ENCODE measurements around the gene CDC42BPB.

The CDC42BPB gene

GRCh38 chr14:103031956-103032355 lies 25.4 kb downstream of the CDC42BPB start:
- no peak overlapping the region for H3K27ac ChIP-seq (replicated peaks; ENCODE audit: low read length)
- no peak overlapping the region for H2AFZ ChIP-seq (ENCODE audit: low read length)
- H4K8ac ChIP-seq (ENCODE audit: low read depth, low read length): no peak overlapping the region
- DNase-seq (ENCODE audit: low spot score): no peak
- H2BK15ac ChIP-seq (ENCODE audit: low read length): no peak overlapping the region
- H3K27me3 ChIP-seq (ENCODE audit: control insufficient read depth in 3 of 3, insufficient read depth in 3 of 3, low read depth in 1 of 3, low read length in 3 of 3): no peaks in the 10 kb centered on the region
- peaks cover 11% of the 10 kb centered on the region for H3K79me1 ChIP-seq (ENCODE audit: low read depth, low read length)
- H2BK12ac ChIP-seq (ENCODE audit: low read length): no peak overlapping the region
- H3K9me3 ChIP-seq (replicated peaks in 1 of 2; ENCODE audit: control insufficient read depth in 2 of 2, insufficient read depth in 1 of 2, low read depth in 1 of 2, low read length in 2 of 2): peaks cover 2% of the 10 kb centered on the region in 2 donors
- no peaks in the 10 kb centered on the region for H3K36me3 ChIP-seq (replicated peaks in 1 of 2; ENCODE audit: control insufficient read depth in 2 of 2, insufficient read depth in 2 of 2, low read length in 2 of 2)
- no peak overlapping the region for H2BK120ac ChIP-seq (ENCODE audit: low read depth, low read length)
- H3K18ac ChIP-seq (ENCODE audit: low read length): no peak overlapping the region
- H2BK5ac ChIP-seq (ENCODE audit: low read length): no peak overlapping the region
- H3K4me3 ChIP-seq (ENCODE audit: low read length in 2 of 2): no peak overlapping the region
- peak overlapping the region; percentile 53 for H4K91ac ChIP-seq (ENCODE audit: low read depth, low read length, poor library complexity)
- H3K4me2 ChIP-seq (ENCODE audit: insufficient read depth, low read length, poor library complexity, severe bottlenecking): no peak overlapping the region
- whole genome bisulfite sequencing, 2 donors (ENCODE audit: extremely low coverage in 2 of 2, insufficient read length in 2 of 2, insufficient replicate concordance in 1 of 2): no CpG with 5 or more reads among the region's 9 CpGs
- no peaks in the 10 kb centered on the region for H3K4me1 ChIP-seq (ENCODE audit: control insufficient read depth in 2 of 2, insufficient read depth in 1 of 2, low read depth in 1 of 2, low read length in 2 of 2)
- H2AK5ac ChIP-seq (ENCODE audit: low read depth, low read length): no peak overlapping the region
- H3K9ac ChIP-seq (ENCODE audit: low read depth, low read length, poor library complexity): no peak overlapping the region
- peak overlapping the region; percentile 34 for H3K23ac ChIP-seq (ENCODE audit: low read depth, low read length, poor library complexity)
- H3K14ac ChIP-seq (ENCODE audit: low read length): no peak overlapping the region
- H3K4ac ChIP-seq (ENCODE audit: low read length): no peak overlapping the region

- H2AK5ac ChIP-seq (ENCODE audit: low read depth, low read length): no peak overlapping the region
- no CpG with 5 or more reads among the region's 6 CpGs for whole genome bisulfite sequencing, 2 donors (ENCODE audit: extremely low coverage in 2 of 2, insufficient read length in 2 of 2, insufficient replicate concordance in 1 of 2)
- H3K27ac ChIP-seq (replicated peaks; ENCODE audit: low read length): no peak overlapping the region
Measured at GRCh38 chr14:103031566-103031911, 25.8 kb downstream of the CDC42BPB start.

GRCh38 chr14:103030741-103031565 lies 26.4 kb downstream of the CDC42BPB start:
- Histone ChIP-seq H2AFZ (ENCODE audit: low read length) (no peak overlapping the region), H2BK15ac (ENCODE audit: low read length) (no peak overlapping the region), H3K27ac (replicated peaks; ENCODE audit: low read length) (no peak overlapping the region), H3K9ac (ENCODE audit: low read depth, low read length, poor library complexity) (no peak overlapping the region), H3K4me2 (ENCODE audit: insufficient read depth, low read length, poor library complexity, severe bottlenecking) (no peak overlapping the region), H4K8ac (ENCODE audit: low read depth, low read length) (no peak overlapping the region), H2AK5ac (ENCODE audit: low read depth, low read length) (no peak overlapping the region), H3K79me1 (ENCODE audit: low read depth, low read length) (peaks cover 10% of the 10 kb centered on the region), H3K4me3 (ENCODE audit: low read length in 2 of 2) (no peak overlapping the region), H4K91ac (ENCODE audit: low read depth, low read length, poor library complexity) (no peak overlapping the region), H3K4ac (ENCODE audit: low read length) (no peak overlapping the region), H2BK5ac (ENCODE audit: low read length) (no peak overlapping the region), H2BK120ac (ENCODE audit: low read depth, low read length) (no peak overlapping the region), H3K14ac (ENCODE audit: low read length) (no peak overlapping the region), H3K23ac (ENCODE audit: low read depth, low read length, poor library complexity) (no peak overlapping the region), H3K36me3 (replicated peaks in 1 of 2; ENCODE audit: control insufficient read depth in 2 of 2, insufficient read depth in 2 of 2, low read length in 2 of 2) (no peaks in the 10 kb centered on the region), H3K18ac (ENCODE audit: low read length) (no peak overlapping the region), H3K4me1 (ENCODE audit: control insufficient read depth in 2 of 2, insufficient read depth in 1 of 2, low read depth in 1 of 2, low read length in 2 of 2) (no peaks in the 10 kb centered on the region), H3K9me3 (replicated peaks in 1 of 2; ENCODE audit: control insufficient read depth in 2 of 2, insufficient read depth in 1 of 2, low read depth in 1 of 2, low read length in 2 of 2) (peaks cover 2 to 4% of the 10 kb centered on the region in 2 donors), H2BK12ac (ENCODE audit: low read length) (no peak overlapping the region), H3K27me3 (ENCODE audit: control insufficient read depth in 3 of 3, insufficient read depth in 3 of 3, low read depth in 1 of 3, low read length in 3 of 3) (no peaks in the 10 kb centered on the region)
- no peak for DNase-seq (ENCODE audit: low spot score)
- no CpG with 5 or more reads among the region's 13 CpGs for WGBS, 2 donors (ENCODE audit: extremely low coverage in 2 of 2, insufficient read length in 2 of 2, insufficient replicate concordance in 1 of 2)

More at GRCh38 chr14:103031566-103031911, 25.8 kb downstream of the CDC42BPB start:
- no peak overlapping the region for H2BK12ac ChIP-seq (ENCODE audit: low read length)
- H3K23ac ChIP-seq (ENCODE audit: low read depth, low read length, poor library complexity): no peak overlapping the region
- no peak overlapping the region for H3K14ac ChIP-seq (ENCODE audit: low read length)
- no peak overlapping the region for H2BK15ac ChIP-seq (ENCODE audit: low read length)
- no peaks in the 10 kb centered on the region for H3K36me3 ChIP-seq (replicated peaks in 1 of 2; ENCODE audit: control insufficient read depth in 2 of 2, insufficient read depth in 2 of 2, low read length in 2 of 2)
- peaks cover 10% of the 10 kb centered on the region for H3K79me1 ChIP-seq (ENCODE audit: low read depth, low read length)
- H2AFZ ChIP-seq (ENCODE audit: low read length): no peak overlapping the region
- peaks cover 2 to 3% of the 10 kb centered on the region in 2 donors for H3K9me3 ChIP-seq (replicated peaks in 1 of 2; ENCODE audit: control insufficient read depth in 2 of 2, insufficient read depth in 1 of 2, low read depth in 1 of 2, low read length in 2 of 2)
- no peak overlapping the region for H3K4me3 ChIP-seq (ENCODE audit: low read length in 2 of 2)
- no peaks in the 10 kb centered on the region for H3K4me1 ChIP-seq (ENCODE audit: control insufficient read depth in 2 of 2, insufficient read depth in 1 of 2, low read depth in 1 of 2, low read length in 2 of 2)
- H4K91ac ChIP-seq (ENCODE audit: low read depth, low read length, poor library complexity): no peak overlapping the region
- no peaks in the 10 kb centered on the region for H3K27me3 ChIP-seq (ENCODE audit: control insufficient read depth in 3 of 3, insufficient read depth in 3 of 3, low read depth in 1 of 3, low read length in 3 of 3)
- no peak overlapping the region for H3K18ac ChIP-seq (ENCODE audit: low read length)
- no peak overlapping the region for H3K4me2 ChIP-seq (ENCODE audit: insufficient read depth, low read length, poor library complexity, severe bottlenecking)
- no peak overlapping the region for H2BK5ac ChIP-seq (ENCODE audit: low read length)
- DNase-seq (ENCODE audit: low spot score): no peak
- H3K9ac ChIP-seq (ENCODE audit: low read depth, low read length, poor library complexity): no peak overlapping the region
- no peak overlapping the region for H2BK120ac ChIP-seq (ENCODE audit: low read depth, low read length)
- no peak overlapping the region for H3K4ac ChIP-seq (ENCODE audit: low read length)
- no peak overlapping the region for H4K8ac ChIP-seq (ENCODE audit: low read depth, low read length)

- peaks cover 8% of the 10 kb centered on the region for H3K79me1 ChIP-seq (ENCODE audit: low read depth, low read length)
- H4K8ac ChIP-seq (ENCODE audit: low read depth, low read length): no peak overlapping the region
- no peak overlapping the region for H2BK15ac ChIP-seq (ENCODE audit: low read length)
- H3K23ac ChIP-seq (ENCODE audit: low read depth, low read length, poor library complexity): no peak overlapping the region
- no peak overlapping the region for H2AK5ac ChIP-seq (ENCODE audit: low read depth, low read length)
- no peak overlapping the region for H2AFZ ChIP-seq (ENCODE audit: low read length)
- H3K4me3 ChIP-seq (ENCODE audit: low read length in 2 of 2): no peak overlapping the region
- H3K4ac ChIP-seq (ENCODE audit: low read length): no peak overlapping the region
- H3K4me1 ChIP-seq (ENCODE audit: control insufficient read depth in 2 of 2, insufficient read depth in 1 of 2, low read depth in 1 of 2, low read length in 2 of 2): no peaks in the 10 kb centered on the region
- no peak overlapping the region for H4K91ac ChIP-seq (ENCODE audit: low read depth, low read length, poor library complexity)
- H3K4me2 ChIP-seq (ENCODE audit: insufficient read depth, low read length, poor library complexity, severe bottlenecking): no peak overlapping the region
- DNase-seq (ENCODE audit: low spot score): no peak
- H3K27ac ChIP-seq (replicated peaks; ENCODE audit: low read length): no peak overlapping the region
- no peak overlapping the region for H3K9ac ChIP-seq (ENCODE audit: low read depth, low read length, poor library complexity)
- peak overlapping the region; percentile 41 for H2BK12ac ChIP-seq (ENCODE audit: low read length)
- H3K9me3 ChIP-seq (replicated peaks in 1 of 2; ENCODE audit: control insufficient read depth in 2 of 2, insufficient read depth in 1 of 2, low read depth in 1 of 2, low read length in 2 of 2): peaks cover 2 to 11% of the 10 kb centered on the region in 2 donors
- H2BK5ac ChIP-seq (ENCODE audit: low read length): no peak overlapping the region
- no peak overlapping the region for H3K14ac ChIP-seq (ENCODE audit: low read length)
- H3K36me3 ChIP-seq (replicated peaks in 1 of 2; ENCODE audit: control insufficient read depth in 2 of 2, insufficient read depth in 2 of 2, low read length in 2 of 2): no peaks in the 10 kb centered on the region
- WGBS, 2 donors (ENCODE audit: extremely low coverage in 2 of 2, insufficient read length in 2 of 2, insufficient replicate concordance in 1 of 2): no CpG with 5 or more reads among the region's 9 CpGs
- no peak overlapping the region for H2BK120ac ChIP-seq (ENCODE audit: low read depth, low read length)
- H3K18ac ChIP-seq (ENCODE audit: low read length): no peak overlapping the region
- no peaks in the 10 kb centered on the region for H3K27me3 ChIP-seq (ENCODE audit: control insufficient read depth in 3 of 3, insufficient read depth in 3 of 3, low read depth in 1 of 3, low read length in 3 of 3)
Measured at GRCh38 chr14:103029936-103030335, 27.4 kb downstream of the CDC42BPB start.

All from neuronal stem cell (in vitro differentiated cells).